ENCODE data around the gene SLC4A7.
"Not testable (repeated sequence)": the region's sequence is repeated elsewhere in the genome, so short reads cannot be mapped to it uniquely, and the experiment has no call there.

The SLC4A7 gene

DNA sequence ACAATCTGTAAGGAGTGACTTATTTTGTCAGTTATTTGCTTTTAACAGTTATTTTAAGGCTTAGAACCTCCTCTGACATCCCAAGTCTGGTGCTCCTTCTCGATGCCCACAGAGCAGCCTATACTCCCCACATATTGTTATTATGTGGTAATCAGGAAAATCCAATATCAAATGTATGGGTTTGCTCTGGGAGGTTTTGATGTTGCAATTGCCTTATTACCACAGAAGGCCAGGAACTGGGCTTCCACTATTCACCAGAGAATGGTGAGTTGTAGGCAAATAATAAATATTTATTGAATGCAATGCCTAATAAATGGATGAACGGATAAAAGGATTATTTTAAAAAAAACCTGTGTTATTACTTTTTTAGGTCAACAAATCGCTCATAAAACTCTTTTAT, 127.2 kb downstream of the SLC4A7 start:
- DNase-seq, result no peak

DNA sequence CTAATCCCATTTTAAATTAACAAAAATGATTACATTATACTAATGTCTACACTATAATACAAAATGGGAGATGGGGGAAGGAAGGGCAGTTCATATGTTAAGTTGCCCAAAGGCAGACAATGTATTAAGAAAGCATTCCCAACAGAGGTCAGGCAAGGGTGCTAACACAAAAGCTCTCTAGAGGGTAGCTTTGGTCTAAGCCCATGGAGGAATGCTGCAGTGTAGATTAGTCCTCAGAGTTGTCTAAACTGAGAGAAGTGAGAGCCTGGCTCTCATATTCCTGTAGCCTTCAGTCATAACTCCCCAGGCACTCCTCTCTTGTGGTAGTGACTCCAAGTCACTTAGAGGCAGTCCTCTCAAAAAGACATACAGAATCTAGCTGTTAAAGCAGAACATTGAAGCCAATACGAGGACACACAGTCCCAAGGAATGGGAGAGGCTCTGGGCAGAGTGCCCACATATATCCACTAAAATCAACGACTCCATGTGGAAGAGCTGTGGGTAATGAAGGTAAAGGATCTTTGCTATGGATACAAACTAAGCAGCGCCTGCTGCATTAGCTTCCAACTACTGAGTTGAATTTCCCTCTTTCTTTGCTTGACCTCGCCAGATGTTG, 129.5 kb downstream of the SLC4A7 start:
- DNase-seq, result no peak

DNA sequence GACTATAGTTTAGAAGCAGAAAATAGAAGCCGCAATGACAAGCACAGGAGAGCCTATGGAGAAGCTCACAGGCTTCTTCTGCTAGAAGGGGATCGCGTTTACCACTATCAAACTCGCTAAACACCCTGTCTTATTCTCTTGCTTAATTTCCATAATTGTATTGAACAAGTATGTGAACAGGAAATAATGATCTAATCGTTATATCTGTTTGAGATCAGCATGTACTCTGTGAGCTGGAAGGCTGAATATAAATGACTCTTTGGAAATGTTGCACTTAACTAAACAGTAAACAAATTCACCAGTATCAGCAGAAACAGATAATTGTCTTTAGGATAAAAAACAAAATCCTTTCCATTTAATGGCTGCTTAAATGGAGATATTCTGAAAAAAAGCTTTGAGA, 130.0 kb downstream of the SLC4A7 start:
- DNase-seq, result no peak

DNA sequence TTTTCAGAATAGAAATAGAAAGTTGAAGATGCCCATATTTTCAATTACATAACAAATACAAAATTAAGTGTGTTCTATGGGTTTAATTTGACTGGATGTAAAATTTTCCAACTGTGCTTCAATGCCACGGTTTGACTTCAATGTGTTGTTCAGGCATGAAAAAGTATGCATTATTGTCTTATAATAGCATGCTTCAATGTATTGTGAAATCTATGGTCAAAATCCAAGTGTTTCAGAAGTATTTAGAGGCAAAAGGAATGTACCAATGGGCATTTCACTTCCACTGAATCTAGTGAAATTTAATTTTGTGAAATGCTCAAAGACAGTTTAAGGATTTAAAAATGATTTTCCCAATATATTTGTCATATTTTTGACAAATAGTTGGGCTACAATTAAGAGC, 131.0 kb downstream of the SLC4A7 start:
- no peak for DNase-seq

DNA sequence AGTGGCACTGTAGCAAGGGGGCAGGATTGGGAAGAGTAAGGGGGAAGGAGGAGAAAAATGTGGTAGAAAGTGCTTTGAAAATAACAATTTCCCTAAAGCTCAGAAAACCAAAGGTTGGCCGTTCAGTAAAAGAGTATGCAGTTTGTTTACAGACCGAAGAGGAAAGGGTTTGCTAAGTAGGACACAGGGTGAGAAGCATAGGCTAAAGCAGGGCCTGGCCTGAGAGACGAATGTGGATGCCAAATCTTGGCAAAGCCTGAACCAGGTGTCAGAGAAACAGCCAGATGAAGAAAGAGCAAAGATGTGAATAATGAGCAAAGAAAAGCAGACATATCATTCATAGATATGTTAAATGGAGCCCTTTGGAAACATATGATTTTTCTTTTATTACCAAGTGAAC, 132.1 kb downstream of the SLC4A7 start:
- no peak for DNase-seq

DNA sequence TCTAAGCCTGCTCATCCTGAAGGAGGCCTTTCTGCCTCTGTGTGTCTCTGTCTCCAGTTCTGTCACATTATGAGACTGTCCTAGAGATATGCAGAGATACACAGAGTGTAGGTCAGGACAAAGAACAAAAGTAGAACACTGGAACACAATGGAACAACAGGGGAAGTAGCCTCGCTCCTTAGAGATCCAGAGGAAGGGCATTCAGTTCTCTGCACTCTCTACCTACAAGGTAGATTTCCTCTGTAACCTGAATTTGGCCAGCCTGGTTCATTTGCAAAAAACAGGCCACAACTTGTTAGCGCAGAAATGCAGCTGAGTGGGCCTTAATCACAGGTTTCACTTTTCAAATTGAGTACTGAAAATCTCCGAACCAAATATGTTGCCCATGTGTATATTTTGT, 134.4 kb downstream of the SLC4A7 start:
- DNase-seq, result no peak

DNA sequence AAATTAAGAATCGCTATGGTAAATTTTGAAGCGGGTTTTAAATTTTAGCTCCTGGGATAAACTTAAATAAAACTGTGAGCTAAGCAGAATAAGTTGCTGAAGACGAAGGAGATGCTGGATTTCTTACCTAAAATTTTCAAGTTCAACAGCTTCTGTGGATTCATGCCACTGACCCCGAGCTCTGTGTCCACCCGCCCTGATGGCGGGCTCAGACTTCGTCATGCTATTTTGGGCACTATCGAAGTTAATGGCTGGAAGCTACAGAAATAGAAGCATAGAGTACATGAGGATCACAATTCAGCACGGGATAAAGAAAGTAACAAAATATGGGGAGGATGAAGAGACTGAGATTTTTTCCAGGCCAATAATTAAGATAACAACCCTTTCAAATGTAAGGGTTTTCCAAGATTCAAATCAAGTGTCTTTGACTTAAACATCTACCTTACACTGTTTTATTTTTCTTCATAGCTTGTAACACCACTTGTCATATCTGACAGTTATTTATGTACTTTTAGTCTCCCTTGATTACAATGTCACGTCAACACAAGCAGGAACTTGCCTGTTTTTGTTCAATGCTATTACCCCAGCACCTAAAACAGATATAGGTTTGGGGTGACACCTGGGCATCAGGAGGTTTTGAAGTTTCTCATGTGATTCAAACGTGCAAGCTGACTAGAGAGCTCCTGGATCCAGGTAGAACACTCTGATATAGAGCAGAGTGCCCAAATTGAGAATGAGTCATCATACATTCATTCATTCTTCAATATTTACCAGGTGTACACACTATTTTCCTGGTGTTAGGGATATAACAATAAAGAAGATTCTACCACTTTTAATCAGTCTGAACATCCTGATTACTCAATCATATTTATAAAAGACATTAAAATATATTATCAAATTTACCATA, 138.0 kb downstream of the SLC4A7 start:
- DNase-seq, result no peak

DNA sequence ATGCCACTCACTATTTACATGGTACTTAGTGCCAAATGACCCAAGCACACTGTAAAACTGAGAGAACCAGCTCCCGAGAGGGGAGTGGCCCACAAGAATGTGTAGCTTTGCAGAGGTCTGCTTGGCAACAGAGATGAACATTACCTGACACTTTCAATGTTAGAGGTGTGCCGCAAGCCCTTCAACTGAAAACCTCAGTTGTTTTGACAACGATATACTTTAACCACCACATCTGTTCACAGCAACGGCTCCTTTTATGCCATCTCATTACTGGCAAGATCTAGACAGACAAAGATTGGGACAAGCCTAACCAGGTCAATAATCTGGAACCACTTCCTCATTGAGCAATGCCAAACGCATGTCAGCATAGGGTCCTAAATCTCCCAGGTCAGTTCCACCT, 138.7 kb downstream of the SLC4A7 start:
- no peak for DNase-seq

DNA sequence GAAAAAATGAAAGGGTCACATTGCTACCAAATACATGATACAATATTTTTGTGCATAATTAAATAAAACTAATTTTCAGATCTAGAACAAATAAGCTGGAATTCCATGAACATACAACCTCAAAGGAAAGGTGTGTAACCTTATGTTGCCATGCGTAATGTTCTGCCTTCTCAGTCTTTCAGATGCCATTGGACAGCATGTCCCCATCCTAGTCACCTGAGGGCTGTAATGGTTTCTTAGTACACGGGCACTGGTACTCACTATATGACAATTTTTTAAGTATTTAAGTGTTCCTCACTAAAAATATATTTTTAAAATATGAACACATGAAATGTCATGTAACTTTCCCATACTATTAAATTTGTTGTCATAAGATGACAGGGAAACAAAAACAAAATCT, 139.1 kb downstream of the SLC4A7 start:
- DNase-seq, result no peak

DNA sequence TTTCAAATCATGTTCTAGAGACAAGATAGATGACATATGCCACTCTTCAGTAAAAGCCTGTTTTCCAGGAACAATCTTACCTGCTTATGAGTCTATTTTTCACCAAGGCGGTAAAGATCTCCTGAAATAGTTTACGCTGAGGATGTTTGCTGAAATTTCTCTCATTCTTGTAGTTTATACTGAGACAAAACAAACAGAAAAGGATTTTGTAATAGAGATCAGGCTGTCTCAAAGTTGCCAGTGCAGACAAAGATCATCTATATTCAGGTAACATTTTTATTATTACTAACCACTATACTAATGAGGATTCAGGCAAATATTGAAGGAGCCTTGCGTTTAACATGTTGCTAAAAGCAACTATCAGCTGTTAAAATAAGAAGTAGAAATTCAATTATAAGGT, 140.0 kb downstream of the SLC4A7 start:
- DNase-seq, result no peak

DNA sequence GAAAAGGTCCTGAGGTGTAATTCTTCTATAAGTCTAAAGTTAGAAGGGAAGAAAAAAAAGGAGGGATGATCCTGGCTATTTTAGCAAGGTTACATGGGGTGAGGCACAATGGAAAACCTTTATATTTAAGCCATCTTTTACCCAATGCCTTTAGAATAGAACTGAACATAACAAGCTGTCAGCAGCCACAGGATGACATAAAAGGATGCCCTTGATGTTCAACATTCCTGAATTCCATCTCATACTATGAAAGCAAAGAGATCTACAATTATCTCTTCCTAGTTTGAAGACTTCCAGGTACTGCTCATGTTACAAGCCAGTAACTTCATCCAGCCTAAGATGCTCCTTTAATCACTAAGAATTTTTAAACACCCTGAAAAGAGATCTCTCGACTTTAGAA, 141.9 kb downstream of the SLC4A7 start:
- DNase-seq, result no peak

DNA sequence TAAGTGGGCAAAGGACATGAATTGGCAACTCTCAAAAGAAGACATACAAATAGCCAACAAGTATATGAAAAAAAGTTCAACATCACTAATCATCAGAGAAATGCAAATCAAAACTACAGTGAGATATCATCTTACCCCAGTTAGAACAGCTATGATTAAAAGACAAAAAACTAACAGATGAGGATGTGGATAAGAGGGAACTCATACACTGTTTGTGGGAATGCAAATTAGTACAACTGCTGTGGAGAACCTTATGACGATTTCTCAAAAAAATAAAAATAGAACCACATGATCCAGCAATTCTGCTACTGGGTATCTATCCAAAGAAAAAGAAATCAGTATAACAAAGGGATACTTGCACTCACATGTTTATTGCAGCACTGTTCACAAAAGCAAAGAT, 143.7 kb downstream of the SLC4A7 start:
- no peak for DNase-seq

DNA sequence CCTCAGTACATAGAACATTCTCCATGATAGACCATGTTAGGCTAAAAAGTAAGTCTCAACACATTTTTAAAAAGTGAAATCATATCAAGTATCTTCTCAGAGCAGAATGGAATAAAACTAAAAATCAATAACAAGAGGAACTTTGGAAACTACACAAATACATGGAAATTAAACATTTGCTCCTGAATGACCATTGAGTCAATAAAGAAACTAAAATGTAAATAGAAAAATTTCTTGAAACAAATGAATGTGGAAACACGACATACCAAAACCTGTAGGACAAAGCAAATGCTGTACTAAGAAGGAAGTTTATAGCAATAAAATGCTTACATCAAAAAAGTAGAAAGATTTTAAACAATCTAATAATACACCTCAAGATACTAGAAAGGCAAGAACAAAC, 148.6 kb downstream of the SLC4A7 start:
- no peak for DNase-seq

DNA sequence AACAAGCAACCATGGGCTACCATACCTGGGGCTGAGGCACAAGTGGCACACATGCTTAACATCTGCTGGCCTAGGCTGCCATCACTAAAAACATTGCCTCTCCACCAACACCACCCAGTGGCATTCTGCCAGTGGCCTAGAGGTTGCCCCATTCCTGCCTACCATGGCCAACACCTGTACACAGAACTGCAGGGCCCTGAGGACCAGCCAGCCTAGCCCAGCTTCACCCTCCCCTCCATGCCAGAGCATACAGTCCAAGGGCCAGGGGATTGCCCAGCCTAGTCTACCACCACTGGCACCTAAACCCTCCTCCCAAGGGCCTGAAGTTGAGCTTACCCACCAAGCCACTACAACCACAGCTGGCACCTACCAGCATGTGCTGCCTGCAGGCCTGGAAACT, 150.3 kb downstream of the SLC4A7 start:
- DNase-seq, result no peak

DNA sequence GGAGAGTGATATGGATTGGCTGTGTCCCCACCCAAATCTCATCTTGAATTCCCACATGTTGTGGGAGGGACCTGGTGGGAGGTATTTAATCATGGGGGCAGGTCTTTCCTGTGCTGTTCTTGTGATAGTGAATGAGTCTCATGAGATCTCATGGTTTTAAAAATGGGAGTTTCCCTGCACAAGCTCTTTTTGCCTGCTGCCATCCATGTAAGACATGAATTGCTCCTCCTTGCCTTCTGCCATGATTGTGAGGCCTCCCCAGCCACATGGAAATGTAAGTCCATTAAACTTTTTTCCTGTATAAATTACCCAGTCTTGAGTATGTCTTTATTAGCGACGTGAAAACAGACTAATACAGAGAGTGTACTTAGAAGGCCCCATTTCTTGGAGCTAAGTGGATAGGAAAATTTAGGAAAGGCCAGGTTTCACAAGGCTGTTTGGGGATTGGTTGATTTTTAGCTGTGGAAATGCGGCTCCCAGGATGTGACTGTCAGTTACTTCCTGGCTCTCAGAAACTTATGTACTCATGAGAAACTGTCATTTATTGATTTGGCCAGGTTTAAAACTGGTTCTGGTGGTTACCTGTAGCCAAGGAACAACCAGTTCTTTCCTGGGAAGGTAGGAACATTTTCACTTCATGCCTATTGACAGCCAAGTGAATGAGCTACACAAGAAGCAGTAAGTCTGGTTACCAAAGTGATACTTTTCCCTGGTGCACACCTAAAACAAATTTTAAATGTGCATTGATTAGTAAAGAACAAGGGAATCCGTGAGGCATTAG, 155.0 kb downstream of the SLC4A7 start:
- DNase-seq, result not testable (repeated sequence)

DNA sequence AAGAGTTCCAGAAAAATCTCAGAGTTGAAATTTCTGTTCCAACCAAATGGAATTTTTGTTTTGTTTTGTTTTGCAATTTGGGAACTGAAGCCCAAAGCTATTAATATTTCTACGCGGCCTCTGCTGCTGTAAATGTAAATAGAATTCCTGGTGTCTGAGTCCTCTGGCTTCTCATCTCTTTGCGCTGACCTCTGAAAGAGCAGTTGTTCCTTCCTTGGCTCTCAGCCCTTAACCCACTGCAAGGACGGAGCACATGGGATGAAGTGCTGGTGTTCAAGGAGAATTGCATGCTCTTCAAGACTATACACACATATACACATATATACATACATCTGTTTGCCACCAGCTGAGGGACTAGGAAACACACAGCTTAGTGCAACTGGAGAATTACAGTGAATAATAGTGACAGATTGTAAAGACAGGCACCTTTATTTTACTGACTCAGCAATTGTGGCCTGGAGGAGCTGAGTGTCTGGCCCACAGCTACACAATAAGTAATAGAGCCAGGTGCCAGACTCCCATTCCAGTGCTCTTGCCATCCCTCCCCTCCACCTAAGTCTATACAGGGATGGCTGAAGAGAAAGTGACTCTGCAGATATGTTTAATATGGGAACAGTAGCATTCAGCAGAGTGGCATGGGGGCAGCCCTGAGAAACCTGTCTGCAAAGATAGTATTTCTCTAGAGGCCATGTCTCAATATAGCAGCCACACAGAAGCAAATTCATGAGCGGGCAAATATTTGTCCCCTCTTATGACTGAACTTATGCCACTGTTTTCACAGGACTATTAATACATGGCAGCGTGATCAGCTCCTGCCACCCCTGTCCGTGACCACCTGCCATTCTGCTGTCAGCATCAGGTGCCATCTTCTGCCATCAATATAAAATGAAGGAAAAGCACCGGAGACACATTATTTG, 157.3 kb downstream of the SLC4A7 start:
- no peak for DNase-seq

DNA sequence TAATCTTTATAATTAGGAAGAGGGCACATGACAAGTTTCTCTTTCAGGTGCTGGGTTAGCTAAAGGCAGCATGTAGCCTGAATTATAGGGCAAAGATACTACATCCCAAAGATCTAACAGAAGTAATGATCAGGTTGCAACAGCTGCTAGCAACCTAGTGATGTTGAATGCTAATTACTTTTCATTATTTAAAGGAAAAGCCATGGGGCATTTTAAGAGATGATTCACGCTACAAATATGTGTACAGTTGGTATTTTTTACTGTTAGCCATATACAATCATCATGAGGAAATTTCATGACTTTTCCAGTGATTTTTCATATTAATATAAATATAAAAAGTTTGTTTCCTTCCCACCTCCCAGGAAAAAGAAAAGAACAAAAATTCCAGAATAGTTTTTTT, 158.0 kb downstream of the SLC4A7 start:
- DNase-seq, result no peak

DNA sequence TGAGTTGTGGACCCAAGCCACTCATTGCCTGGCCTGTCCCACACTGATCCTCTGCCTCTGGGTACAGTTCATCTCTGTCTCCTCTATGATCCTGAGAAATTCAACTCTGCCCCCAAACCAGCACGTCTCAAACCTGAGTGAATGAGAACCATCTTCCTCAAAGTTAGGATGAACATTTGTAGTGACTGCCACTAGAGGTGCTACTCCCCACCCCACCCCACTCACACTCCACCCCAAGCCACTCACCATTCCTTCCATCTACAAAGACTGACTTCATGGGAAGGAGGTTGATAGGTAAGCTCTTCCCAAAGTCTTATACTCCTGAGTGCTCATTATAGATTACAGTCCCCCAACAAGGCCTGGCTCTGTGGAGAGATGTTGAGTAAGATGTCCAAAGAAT, 158.8 kb downstream of the SLC4A7 start:
- DNase-seq, result no peak

DNA sequence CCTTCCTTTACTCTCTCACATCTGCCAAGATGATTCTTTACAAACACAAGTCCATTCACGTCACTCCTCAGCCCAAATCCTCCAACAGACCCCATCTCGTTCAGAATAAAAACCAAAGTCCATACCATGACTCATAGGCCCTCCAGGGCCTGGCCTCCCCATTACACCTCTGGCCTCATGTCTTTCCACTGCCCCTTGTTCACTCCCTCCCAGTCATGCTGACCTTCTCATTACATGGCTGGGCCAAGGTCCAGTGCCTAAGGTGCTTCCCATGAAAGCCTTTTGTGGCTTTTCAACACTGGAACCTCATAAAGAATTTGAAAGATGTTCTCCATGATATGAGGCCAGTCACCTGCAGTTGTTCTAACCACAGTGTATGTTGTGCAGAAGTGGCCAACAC, 159.5 kb downstream of the SLC4A7 start:
- no peak for DNase-seq

DNA sequence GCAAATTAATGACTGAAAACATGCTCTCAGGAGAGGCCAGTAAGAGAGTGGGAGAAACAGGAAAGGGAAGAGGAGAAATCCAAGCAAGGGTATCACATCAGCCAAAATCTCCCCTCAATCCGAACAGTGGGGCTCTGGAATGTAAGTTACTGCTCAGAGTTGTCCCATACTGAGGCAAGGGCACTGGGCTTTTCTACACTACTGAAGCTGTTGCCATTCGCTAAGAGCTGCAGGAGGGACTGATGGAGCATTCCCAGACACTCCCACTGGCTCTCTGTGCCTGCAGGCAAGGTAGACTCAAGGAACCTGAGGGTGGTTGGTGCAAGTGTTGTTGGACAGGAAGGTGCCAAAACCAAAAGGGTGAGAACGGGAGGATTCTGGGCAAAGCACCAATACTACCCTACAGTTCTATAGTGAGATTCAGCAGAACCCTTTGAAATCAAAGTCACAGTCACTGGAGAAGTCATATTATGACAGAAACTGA, 161.1 kb downstream of the SLC4A7 start:
- DNase-seq, result no peak

All from NCI-H2107 (cell line).